HepG2 (cell line): ENCODE measurements around the gene PPM1F. TPM values are rescaled to one million over a fixed set of nuclear protein-coding genes. Genes with fewer than 3 reads are reported as not detected.
A peak's percentile ranks its signal among the peaks of the same experiment; 100 is the strongest.

Source experiments
- AGO2 ChIP-seq: fragments of 200-400 bp; formaldehyde crosslinking; optimal IDR thresholded peaks from 2 replicates; pipeline ENCODE3; 2017; ENCODE audit warnings: mild to moderate bottlenecking, low read depth, low read length, moderate library complexity
- LCORL ChIP-seq, 2 experiments: fragments of 450-650 bp in 1 of 2; sonication (generic) in 1 of 2; formaldehyde crosslinking in 1 of 2; IDR thresholded peaks; 2 replicates each; pipeline versions ENCODE4 v1.5.0 to v1.6.1; 2017 to 2020; ENCODE audit warnings: antibody characterized with exemption in 1 of 2, missing genetic modification reagents in 1 of 2
- MBD4 ChIP-seq: IDR thresholded peaks from 2 replicates; pipeline ENCODE4 v1.6.1; 2012; ENCODE audit warnings: low read length, inconsistent platforms, borderline replicate concordance
- MTF1 ChIP-seq: sonication (generic); formaldehyde crosslinking; IDR thresholded peaks from 2 replicates; pipeline ENCODE4 v1.5.0; 2020; ENCODE audit warnings: missing genetic modification reagents
- RORA ChIP-seq: sonication (generic); formaldehyde crosslinking; IDR thresholded peaks from 2 replicates; pipeline ENCODE4 v1.5.0; 2020; ENCODE audit warnings: mild to moderate bottlenecking, missing genetic modification reagents, moderate library complexity
- SUZ12 ChIP-seq: fragments of 150-350 bp; IDR thresholded peaks from 2 replicates; pipeline ENCODE4 v1.6.1; 2014; ENCODE audit warnings: low read depth, low read length
- TAF1 ChIP-seq: sonication (generic); formaldehyde crosslinking; IDR thresholded peaks from 2 replicates; pipeline ENCODE4 v1.4.0; 2020; ENCODE audit warnings: missing genetic modification reagents
- TARDBP ChIP-seq: sonication (generic); formaldehyde crosslinking; IDR thresholded peaks from 2 replicates; pipeline ENCODE4 v1.8.0; 2022; ENCODE audit warnings: mild to moderate bottlenecking, missing genetic modification reagents
- TGIF2 ChIP-seq: IDR thresholded peaks from 2 replicates; pipeline ENCODE4 v1.6.1; 2016; ENCODE audit warnings: control low read depth, missing compliant biosample characterization
- ZMAT3 ChIP-seq: sonication (generic); formaldehyde crosslinking; conservative IDR thresholded peaks from 2 replicates; pipeline ENCODE4 v1.7.0; 2021; ENCODE audit warnings: missing genetic modification reagents
- ZNF17 ChIP-seq: sonication (generic); formaldehyde crosslinking; IDR thresholded peaks from 2 replicates; pipeline ENCODE4 v1.5.0; 2020; ENCODE audit warnings: mild to moderate bottlenecking, missing genetic modification reagents
- ZNF546 ChIP-seq: sonication (generic); formaldehyde crosslinking; conservative IDR thresholded peaks from 2 replicates; pipeline ENCODE4 v1.8.1; 2023; ENCODE audit warnings: mild to moderate bottlenecking, missing genetic modification reagents
- ZNF577 ChIP-seq: sonication (generic); formaldehyde crosslinking; IDR thresholded peaks from 2 replicates; pipeline ENCODE4 v1.4.0; 2020; ENCODE audit warnings: mild to moderate bottlenecking, low read depth, missing genetic modification reagents, borderline replicate concordance
- ZNF749 ChIP-seq: sonication (generic); formaldehyde crosslinking; IDR thresholded peaks from 2 replicates; pipeline ENCODE4 v1.8.0; 2022; ENCODE audit warnings: mild to moderate bottlenecking, missing genetic modification reagents, moderate library complexity, borderline replicate concordance
- ZNF772 ChIP-seq: sonication (generic); formaldehyde crosslinking; IDR thresholded peaks from 2 replicates; pipeline ENCODE4 v1.5.0; 2020; ENCODE audit warnings: mild to moderate bottlenecking, missing genetic modification reagents
- ZSCAN12 ChIP-seq: sonication (generic); formaldehyde crosslinking; IDR thresholded peaks from 2 replicates; pipeline ENCODE4 v1.9.0; 2021; ENCODE audit warnings: mild to moderate bottlenecking, missing genetic modification reagents
- ZSCAN20 ChIP-seq: sonication (generic); formaldehyde crosslinking; IDR thresholded peaks from 2 replicates; pipeline ENCODE4 v1.4.0; 2020; ENCODE audit warnings: missing genetic modification reagents, mild to moderate bottlenecking, borderline replicate concordance
- polyA plus RNA-seq, 8 experiments: library from polyadenylated mRNA; depleted of rRNA in 3 of 8; stranded (reverse) in 7 of 8; unstranded in 1 of 8; fragments of >200 nt; fragmentation: Illumina TruSeq in 4 of 8; extraction: Trizol in 4 of 8; gene quantifications; 2 replicates each; pipeline versions ENCODE4 v1.2.1 to v1.2.3, GENCODE V29; 2011 to 2016; ENCODE audit warnings: low read depth in 4 of 8, missing spikeins in 1 of 8, mixed read lengths in 1 of 8; ENCODE audit not compliant: insufficient read depth in 1 of 8
- total RNA-seq, 5 experiments: library from RNA; depleted of rRNA; stranded (reverse); fragments of >200 nt; fragmentation: Illumina TruSeq; extraction: Trizol; gene quantifications; 2 replicates each; pipeline ENCODE4 v1.2.3, GENCODE V29; 2016; ENCODE audit warnings: low read depth in 1 of 5
- TF ChIP-seq, protein P1 (sequence below): sonication (generic); formaldehyde crosslinking; IDR thresholded peaks from 2 replicates; pipeline ENCODE4 v1.8.0; 2022; ENCODE audit warnings: missing genetic modification reagents, mild to moderate bottlenecking, inconsistent platforms, borderline replicate concordance
- TF ChIP-seq, protein P2 (sequence below): sonication (generic); formaldehyde crosslinking; IDR thresholded peaks from 2 replicates; pipeline ENCODE4 v1.8.1; 2022; ENCODE audit warnings: low read depth, mild to moderate bottlenecking, missing genetic modification reagents
- TF ChIP-seq, protein P3 (sequence below): sonication (generic); formaldehyde crosslinking; IDR thresholded peaks from 2 replicates; pipeline ENCODE4 v1.4.0; 2020; ENCODE audit warnings: mild to moderate bottlenecking, missing genetic modification reagents
- TF ChIP-seq, protein P4 (sequence below): sonication (generic); formaldehyde crosslinking; IDR thresholded peaks from 2 replicates; pipeline ENCODE4 v1.8.0; 2022; ENCODE audit warnings: mild to moderate bottlenecking, missing genetic modification reagents, moderate library complexity
- TF ChIP-seq, protein P5 (sequence below): sonication (generic); formaldehyde crosslinking; IDR thresholded peaks from 2 replicates; pipeline ENCODE4 v1.8.0; 2022; ENCODE audit warnings: mild to moderate bottlenecking, missing genetic modification reagents; ENCODE audit not compliant: insufficient replicate concordance

The PPM1F gene
- total and polyA plus RNA-seq, 2 of the 13 experiments (the other 11 are each of a cell fraction or from before 2014, with no cell fraction given), result 11.0 to 19.6 TPM

DNA sequence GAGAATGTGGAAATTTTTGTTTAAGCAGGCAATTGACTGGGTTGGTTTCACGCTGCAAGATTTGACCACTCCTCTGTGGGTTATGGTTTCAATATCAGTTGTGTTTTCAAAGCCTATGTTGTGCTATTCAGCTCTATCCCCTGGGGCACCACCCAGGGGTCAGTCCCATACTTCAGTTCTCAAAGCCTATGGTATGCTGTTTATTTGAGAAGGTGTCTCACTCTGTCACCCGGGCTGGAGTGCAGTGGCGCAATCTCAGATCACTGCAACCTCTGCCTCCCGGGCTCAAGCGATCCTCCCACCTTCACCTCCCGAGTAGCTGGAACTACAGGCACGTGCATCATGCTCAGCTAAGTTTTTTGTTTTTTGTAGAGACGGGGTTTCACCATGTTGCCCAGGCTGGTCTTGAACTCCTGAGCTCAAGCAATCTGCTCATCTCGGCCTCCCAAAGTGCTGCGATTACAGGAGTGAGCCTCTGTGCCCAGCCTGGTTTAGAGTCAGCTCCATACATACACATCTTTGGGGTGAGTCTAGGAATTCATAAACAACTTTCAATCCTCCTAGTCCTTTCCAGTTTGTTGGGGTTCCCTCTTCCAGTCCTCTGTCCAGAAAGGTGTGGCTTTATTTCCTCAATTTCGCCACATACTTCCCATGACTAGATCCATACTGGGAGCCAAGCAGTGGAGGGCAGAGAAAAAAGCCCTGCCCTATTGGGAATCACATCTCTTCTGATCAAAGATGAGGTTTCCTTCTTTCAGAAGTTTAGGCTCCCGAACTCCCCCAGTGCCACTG, 50.2 kb downstream of the PPM1F start (continued):
- TF ChIP-seq MBD4, result no peak
- TF ChIP-seq ZNF772 (CRISPR knock-in tag), result no peak
- TF ChIP-seq ZNF577 (CRISPR knock-in tag), result no peak
- TF ChIP-seq TARDBP (CRISPR knock-in tag), result no peak
- TF ChIP-seq AGO2, result no peak
- TF ChIP-seq ZNF17 (CRISPR knock-in tag), result no peak
- 0 out of 2 replicates have a peak, but pooled peaks have one; percentile 35 for TF ChIP-seq TGIF2
- no peak for TF ChIP-seq LCORL (IDR thresholded peaks at IDR 0.05)
- peak; percentile 21; the same call in 1 of the 2 replicates for TF ChIP-seq LCORL (CRISPR knock-in tag; IDR thresholded peaks at IDR 0.05)
- TF ChIP-seq, protein P1, sequence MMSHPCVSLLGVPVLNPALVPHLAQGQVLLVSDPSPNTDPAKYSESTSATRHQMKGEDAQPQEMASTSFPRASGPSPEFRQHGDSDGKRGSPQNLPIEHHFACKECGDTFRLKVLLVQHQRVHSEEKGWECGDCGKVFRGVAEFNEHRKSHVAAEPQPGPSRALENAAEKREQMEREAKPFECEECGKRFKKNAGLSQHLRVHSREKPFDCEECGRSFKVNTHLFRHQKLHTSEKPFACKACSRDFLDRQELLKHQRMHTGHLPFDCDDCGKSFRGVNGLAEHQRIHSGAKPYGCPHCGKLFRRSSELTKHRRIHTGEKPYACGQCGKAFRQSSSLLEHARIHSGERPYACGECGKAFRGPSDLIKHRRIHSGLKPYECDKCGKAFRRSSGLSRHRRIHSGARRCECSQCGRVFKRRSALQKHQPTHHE (CRISPR knock-in tag), result no peak
- no peak for TF ChIP-seq SUZ12
- TF ChIP-seq RORA (CRISPR knock-in tag), result no peak
- TF ChIP-seq, protein P2, sequence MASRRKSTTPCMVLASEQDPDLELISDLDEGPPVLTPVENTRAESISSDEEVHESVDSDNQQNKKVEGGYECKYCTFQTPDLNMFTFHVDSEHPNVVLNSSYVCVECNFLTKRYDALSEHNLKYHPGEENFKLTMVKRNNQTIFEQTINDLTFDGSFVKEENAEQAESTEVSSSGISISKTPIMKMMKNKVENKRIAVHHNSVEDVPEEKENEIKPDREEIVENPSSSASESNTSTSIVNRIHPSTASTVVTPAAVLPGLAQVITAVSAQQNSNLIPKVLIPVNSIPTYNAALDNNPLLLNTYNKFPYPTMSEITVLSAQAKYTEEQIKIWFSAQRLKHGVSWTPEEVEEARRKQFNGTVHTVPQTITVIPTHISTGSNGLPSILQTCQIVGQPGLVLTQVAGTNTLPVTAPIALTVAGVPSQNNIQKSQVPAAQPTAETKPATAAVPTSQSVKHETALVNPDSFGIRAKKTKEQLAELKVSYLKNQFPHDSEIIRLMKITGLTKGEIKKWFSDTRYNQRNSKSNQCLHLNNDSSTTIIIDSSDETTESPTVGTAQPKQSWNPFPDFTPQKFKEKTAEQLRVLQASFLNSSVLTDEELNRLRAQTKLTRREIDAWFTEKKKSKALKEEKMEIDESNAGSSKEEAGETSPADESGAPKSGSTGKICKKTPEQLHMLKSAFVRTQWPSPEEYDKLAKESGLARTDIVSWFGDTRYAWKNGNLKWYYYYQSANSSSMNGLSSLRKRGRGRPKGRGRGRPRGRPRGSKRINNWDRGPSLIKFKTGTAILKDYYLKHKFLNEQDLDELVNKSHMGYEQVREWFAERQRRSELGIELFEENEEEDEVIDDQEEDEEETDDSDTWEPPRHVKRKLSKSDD (CRISPR knock-in tag), result no peak
- no peak for TF ChIP-seq ZSCAN12
- TF ChIP-seq, protein P3, sequence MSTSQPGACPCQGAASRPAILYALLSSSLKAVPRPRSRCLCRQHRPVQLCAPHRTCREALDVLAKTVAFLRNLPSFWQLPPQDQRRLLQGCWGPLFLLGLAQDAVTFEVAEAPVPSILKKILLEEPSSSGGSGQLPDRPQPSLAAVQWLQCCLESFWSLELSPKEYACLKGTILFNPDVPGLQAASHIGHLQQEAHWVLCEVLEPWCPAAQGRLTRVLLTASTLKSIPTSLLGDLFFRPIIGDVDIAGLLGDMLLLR, result no peak
- no peak for TF ChIP-seq ZNF749 (CRISPR knock-in tag)
- no peak for TF ChIP-seq ZSCAN20 (CRISPR knock-in tag)
- TF ChIP-seq ZMAT3 (CRISPR knock-in tag), result no peak
- TF ChIP-seq ZNF546, result no peak
- no peak for TF ChIP-seq MTF1
- TF ChIP-seq, protein P4, sequence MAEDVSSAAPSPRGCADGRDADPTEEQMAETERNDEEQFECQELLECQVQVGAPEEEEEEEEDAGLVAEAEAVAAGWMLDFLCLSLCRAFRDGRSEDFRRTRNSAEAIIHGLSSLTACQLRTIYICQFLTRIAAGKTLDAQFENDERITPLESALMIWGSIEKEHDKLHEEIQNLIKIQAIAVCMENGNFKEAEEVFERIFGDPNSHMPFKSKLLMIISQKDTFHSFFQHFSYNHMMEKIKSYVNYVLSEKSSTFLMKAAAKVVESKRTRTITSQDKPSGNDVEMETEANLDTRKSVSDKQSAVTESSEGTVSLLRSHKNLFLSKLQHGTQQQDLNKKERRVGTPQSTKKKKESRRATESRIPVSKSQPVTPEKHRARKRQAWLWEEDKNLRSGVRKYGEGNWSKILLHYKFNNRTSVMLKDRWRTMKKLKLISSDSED (CRISPR knock-in tag), result no peak
- TF ChIP-seq, protein P5, sequence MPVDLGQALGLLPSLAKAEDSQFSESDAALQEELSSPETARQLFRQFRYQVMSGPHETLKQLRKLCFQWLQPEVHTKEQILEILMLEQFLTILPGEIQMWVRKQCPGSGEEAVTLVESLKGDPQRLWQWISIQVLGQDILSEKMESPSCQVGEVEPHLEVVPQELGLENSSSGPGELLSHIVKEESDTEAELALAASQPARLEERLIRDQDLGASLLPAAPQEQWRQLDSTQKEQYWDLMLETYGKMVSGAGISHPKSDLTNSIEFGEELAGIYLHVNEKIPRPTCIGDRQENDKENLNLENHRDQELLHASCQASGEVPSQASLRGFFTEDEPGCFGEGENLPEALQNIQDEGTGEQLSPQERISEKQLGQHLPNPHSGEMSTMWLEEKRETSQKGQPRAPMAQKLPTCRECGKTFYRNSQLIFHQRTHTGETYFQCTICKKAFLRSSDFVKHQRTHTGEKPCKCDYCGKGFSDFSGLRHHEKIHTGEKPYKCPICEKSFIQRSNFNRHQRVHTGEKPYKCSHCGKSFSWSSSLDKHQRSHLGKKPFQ (CRISPR knock-in tag), result no peak
- no peak for TF ChIP-seq TAF1
